RPMI7951 (cell line): ENCODE data around the gene EWSR1. TPM values are rescaled to one million over a fixed set of nuclear protein-coding genes. Genes with fewer than 3 reads are reported as not detected.

Experiments
- DNase-seq: peaks from one replicate; pipeline ENCODE4 v3.0.0-alpha.2; 2012; ENCODE audit warnings: low read depth
- total RNA-seq: library from RNA; depleted of rRNA; stranded (reverse); fragments of >200 nt; shearing (Covaris generic); gene quantifications from 2 replicates; pipeline ENCODE4 v1.2.3, GENCODE V29; 2014

EWSR1 gene
- total RNA-seq, 1 experiment from 2014 or later: 233 TPM

DNA sequence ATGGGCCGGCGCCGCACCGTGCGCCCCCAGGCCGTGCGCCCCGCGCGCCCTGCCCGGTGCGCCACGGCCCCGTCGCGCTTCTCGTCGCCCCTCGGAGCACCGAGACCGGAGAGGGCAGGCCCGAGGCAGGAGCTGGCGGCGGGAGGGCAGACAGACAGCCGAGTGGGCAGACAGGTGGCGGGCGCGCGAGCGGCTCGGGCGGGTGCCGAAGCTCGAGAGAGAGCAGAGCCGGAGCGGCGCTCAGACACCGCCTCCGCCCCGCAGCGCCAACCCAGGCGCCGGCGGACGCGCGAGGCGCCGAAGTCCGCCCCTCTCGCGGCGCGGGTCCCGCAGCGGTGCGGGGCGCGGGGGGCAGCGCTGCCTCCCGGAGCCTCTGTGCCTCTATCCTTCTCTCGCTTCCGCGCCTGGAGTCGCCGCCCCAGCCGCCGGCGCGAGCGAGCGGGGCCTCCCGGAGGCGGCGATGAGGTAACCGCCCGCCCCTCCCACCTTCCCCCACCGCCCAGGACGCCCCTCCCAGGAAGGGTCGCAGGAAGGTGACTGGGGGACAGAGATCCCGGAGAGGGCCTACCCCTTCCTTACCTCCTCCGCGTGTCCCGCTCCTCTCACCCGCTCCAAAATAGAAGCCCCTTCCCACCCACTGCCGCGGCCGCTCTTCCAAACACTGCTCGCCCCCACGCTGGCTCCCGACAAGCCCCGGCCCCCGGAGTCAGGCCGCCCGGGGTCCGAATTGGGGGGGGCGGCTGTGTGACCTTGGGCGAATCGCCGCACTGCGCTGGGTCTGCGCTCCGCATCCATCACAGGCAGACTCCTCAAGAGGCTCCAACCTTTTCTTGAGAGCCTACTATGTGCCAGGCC is 47.4 kb downstream of the EWSR1 start, which contains the start of gene RASL10A:
TSS of gene RASL10A (minus strand) at position 412 of the 855 bp plus-strand sequence. CDS start 451 bp downstream, outside the sequence.
- no peak for DNase-seq

GRCh38 chr22:29316141-29316828 is 48.2 kb downstream of the EWSR1 start:
- no peak for DNase-seq

DNA sequence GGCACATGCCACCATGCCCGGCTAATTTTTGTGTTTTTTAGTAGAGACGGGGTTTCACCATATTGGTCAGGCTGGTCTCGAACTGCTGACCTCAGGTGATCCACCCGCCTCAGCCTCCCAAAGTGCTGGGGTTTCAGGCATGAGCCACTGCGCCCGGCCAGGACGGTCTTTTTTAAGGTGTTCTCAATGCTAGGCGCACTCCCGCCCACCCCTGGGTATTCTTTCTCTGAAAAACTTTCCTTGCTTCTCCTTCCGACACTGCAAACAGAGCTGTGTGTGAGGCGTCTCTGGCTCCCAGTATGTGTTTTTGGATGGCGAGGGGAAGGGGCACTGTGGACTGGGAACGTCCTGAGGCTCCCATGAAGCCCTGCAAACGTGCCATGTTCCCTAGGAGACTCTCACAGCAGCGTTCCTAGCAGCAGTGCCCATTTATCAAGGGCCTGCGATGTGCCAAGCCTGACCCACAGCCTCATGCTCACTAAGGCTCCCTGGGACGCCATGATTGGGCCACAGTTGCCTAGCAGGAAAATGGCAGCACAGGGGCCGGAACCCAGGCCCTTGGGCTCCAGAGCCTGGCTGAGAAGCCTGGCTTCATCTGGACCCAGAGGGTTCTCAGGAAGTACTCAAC is 49.9 kb downstream of the EWSR1 start:
- no peak for DNase-seq

- no peak for DNase-seq
These were observed 51.0 kb downstream of the EWSR1 start for GRCh38 chr22:29319072-29319471.

DNA sequence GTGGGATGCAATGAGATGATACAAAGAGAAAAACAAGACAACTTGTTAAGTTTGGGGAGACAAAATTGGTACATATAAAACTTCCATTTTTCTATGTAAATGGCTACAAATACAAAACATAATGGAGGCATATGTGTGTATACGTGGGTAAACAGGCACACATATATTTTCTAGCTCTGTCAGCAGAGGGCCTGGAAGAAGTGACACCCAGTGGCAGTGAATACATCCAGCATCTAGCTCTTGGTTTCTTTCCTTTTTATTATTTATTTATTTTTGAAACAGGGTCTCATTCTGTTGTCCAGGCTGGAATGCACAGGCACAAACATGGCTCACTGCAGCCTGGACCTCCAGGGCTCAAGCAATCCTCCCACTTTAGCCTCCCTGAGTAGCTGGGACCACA is 52.5 kb downstream of the EWSR1 start:
- DNase-seq: no peak

- DNase-seq: no peak
These were observed 55.6 kb downstream of the EWSR1 start for GRCh38 chr22:29323641-29324040.

GRCh38 chr22:29325356-29325755 is 57.3 kb downstream of the EWSR1 start:
- no peak for DNase-seq

GRCh38 chr22:29325785-29326315 is 57.8 kb downstream of the EWSR1 start:
- DNase-seq: no peak

DNA sequence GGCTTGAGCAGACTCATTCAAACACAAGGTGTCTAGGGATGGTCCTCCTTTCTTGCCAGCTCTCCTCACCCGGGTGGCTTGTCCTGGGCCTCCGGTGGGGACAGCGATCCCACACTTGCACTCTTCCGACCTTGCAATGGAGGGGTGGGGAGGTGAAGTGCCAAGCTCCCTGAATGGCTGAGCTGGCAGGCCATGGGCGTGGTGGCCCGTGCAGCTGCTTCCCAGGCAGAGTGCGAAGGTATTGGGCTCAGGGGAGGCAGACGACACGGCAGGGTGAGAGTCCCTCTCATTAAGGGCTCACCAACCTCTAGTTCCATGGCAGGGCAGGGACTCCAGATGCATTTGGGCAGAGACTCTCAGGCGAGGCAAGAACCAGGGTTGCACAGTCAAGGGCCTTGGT is 58.4 kb downstream of the EWSR1 start:
- no peak for DNase-seq

- no peak for DNase-seq
These were observed 59.2 kb downstream of the EWSR1 start for GRCh38 chr22:29327089-29327764.

DNA sequence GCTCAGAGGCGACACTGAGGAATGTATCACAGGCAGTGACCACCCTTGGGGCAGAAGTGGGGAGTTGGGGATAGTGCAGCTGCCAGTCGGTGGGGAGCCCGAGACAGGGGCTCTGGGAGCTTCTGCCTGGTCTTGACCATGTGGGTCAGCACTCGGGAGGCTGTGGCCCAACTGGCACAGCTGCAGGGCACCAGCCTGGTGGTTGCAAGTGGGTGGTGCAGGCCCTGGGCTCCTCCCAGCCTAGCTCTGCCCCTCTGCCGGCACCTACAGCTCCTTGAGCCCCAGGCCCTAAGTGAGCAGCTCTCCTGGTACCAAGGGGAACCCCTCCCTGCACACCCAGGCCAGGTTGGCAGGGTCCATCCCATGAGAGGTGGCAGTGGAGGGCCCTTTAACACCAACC is 60.0 kb downstream of the EWSR1 start:
- no peak for DNase-seq

DNA sequence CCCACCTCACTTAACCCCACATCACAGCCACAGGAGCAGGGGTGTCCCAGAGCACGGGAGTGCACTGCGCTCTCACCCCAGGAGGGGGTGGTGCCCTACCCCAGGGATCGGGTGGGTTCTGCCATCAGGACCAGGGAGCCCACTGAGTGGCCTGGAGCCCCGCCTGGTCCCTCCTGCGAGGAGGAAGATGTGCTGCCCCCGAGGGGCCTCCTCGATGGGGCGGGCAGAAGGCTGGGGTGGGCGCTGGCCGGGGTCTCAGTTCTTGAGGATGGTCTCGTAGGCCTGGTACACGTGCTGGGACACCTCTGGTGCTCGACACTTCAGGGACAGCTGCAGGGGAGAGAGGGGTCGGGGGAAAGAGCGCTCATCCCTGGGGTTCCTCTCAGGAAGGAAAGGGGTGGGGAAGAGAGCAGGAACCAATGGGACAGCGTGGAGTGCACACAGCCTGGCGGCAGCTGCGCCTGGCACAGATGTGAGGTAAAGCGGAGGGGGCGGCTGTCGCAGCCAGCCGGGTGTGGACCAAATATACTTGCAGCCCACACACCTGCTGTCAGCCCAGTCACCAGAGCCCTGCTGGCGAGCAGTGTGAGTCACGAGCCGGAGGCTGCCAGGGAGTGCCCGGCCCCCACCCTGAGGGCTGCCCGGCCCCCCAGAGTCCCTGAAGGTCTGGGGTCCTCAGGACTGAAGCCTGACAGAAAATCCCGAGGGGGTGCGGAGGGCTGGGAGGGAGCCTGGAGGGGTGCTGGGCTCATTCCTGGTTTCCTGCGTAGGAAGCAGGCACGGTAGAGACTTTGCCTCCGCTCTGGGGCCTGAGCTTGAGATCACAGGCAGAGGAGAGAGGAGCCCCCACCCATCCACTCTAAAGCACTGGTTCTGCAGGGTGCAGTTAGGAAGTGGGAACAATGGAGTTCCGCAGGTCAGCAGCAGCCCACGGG is 60.8 kb downstream of the EWSR1 start:
- no peak for DNase-seq

DNA sequence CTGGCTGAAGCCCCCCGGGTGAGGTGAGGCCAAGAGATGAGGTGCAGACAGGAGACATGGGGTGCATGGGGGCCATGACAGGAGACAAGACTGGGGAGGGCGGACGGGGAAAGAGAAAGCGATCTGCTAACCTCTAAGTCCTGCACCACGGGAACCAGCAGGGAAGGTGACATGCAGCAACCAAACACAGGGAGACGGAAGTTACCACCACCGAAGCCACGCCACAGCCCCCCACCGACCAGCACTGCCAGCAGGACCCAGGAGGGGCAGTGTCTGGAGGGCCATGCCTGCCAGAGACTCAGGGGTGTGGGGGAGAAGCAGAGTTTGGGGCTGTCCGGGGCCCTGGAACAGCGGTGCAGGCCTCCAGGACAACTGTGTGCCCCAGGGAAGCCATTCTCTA is 61.5 kb downstream of the EWSR1 start:
- no peak for DNase-seq

- DNase-seq: no peak
These were observed 62.2 kb downstream of the EWSR1 start for GRCh38 chr22:29330291-29330690.

DNA sequence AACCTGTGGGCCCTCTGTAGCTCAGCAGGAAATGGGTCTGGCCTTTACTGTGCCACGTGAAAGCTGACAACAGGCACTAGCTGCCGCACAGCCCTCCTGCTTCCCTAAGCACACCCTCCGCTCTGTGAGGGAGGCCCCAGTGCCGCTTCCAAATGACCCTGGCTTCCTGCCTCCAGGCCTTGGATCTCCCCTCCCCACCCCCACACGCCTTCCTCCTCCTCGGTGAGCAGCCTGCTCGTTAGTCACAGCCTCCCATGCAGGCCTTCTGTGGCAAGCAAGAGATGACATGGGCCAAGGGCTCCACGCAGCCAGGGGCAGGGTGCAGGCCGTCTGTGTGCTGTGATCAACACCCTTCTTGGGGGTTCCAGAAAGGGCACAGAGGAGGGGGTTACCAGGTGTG is 62.7 kb downstream of the EWSR1 start:
- DNase-seq: peak; percentile 39

- DNase-seq: peak; percentile 40
These were observed 63.1 kb downstream of the EWSR1 start for GRCh38 chr22:29331213-29331612.

- DNase-seq: no peak
These were observed 63.7 kb downstream of the EWSR1 start for GRCh38 chr22:29331658-29332300.

DNA sequence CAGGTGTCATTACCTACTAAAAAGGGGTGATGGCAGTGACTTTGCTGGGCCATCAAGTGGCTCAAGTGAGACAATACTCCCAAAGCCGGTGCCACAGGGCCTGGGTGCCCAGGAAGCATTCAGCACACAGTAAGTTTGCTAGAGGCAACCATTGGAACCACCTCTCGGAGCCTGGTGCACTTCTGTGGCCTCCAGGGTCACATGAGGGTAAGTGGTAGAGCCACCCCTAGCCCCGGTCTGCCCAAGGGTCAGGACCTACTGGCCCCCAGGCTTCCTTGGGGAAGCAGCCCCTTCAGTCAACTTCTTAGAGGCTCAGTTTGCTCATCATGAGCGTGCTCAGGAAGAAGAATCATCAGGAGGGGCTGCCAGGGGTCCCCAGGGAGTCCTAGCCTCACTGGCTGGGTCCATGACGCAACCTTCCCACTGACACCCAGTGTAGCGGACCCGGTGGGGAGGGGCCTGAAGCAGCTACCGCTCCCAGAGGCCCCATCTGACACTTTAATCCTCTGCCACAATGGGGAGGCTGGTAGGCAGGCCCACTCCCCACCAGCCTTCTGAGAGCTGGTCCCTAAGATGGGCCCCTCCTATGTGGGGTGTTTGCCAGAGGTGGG is 64.9 kb downstream of the EWSR1 start:
- no peak for DNase-seq

GRCh38 chr22:29334148-29334547 is 66.1 kb downstream of the EWSR1 start:
- no peak for DNase-seq
